Measurements from ENCODE around the gene NBAS. TPM values are rescaled to one million over a fixed set of nuclear protein-coding genes. Genes with fewer than 3 reads are reported as not detected.
A peak's percentile ranks its signal among the peaks of the same experiment; 100 is the strongest.

Gene NBAS
- total and polyA plus RNA-seq, 2 experiments from 2014 or later, result 21.2 to 51.8 TPM

- H3K79me2 ChIP-seq (ENCODE audit: insufficient read depth), result no peaks in the 10 kb centered on the region
- no peaks in the 10 kb centered on the region for H3K27me3 ChIP-seq (replicated peaks; ENCODE audit: insufficient read depth)
- no peaks in the 10 kb centered on the region for H4K20me1 ChIP-seq (ENCODE audit: insufficient read depth)
- no peak overlapping the region for H3K4me2 ChIP-seq (ENCODE audit: unreplicated experiment)
- no peak overlapping the region for H3K27ac ChIP-seq
- peaks cover 8% of the 10 kb centered on the region for H3K4me1 ChIP-seq (ENCODE audit: insufficient read depth)
- peaks cover 6% of the 10 kb centered on the region; the same call in 1 of the 2 replicates for H3F3A ChIP-seq (ENCODE audit: insufficient read depth)
- no peaks in the 10 kb centered on the region for H3K36me3 ChIP-seq (ENCODE audit: low read depth)
- no peak overlapping the region for H3K9ac ChIP-seq
- no peaks in the 10 kb centered on the region for H3K9me2 ChIP-seq (ENCODE audit: insufficient read depth)
- DNase-seq, result peak; percentile 51
- in situ Hi-C loops (cut with MboI), result no loop called here
- 6 to 8% methylated on average over 15 of the region's 15 CpGs for WGBS, 2 experiments (ENCODE audit: low coverage in 1 of 2, low lambda C conversion rate in 2 of 2, missing lambda C conversion rate in 2 of 2)
- H2AFZ ChIP-seq, result peak overlapping the region; percentile 54; the same call in 1 of the 2 replicates
- TF ChIP-seq EZH2phosphoT487 (IDR thresholded peaks at IDR 0.05; ENCODE audit: insufficient read depth, low read depth) (no peak), EZH2 (IDR thresholded peaks at IDR 0.05; ENCODE audit: insufficient read depth, poor library complexity, severe bottlenecking) (no peak)
- H3K4me3 ChIP-seq, result 0 out of 2 replicates have a peak overlapping the region, but pooled peaks have one; percentile 18
- no peaks in the 10 kb centered on the region for H3K9me3 ChIP-seq (ENCODE audit: low read depth)
Measured at GRCh38 chr2:15582710-15583357, 21.7 kb upstream of the NBAS start.

- no peak for DNase-seq
- Histone ChIP-seq H3K27ac (no peak overlapping the region), H3F3A (ENCODE audit: insufficient read depth) (peaks cover 6% of the 10 kb centered on the region; the same call in 1 of the 2 replicates), H3K4me1 (ENCODE audit: insufficient read depth) (peaks cover 8% of the 10 kb centered on the region), H3K27me3 (replicated peaks; ENCODE audit: insufficient read depth) (no peaks in the 10 kb centered on the region), H2AFZ (no peak overlapping the region), H3K36me3 (ENCODE audit: low read depth) (no peaks in the 10 kb centered on the region), H3K9me2 (ENCODE audit: insufficient read depth) (no peaks in the 10 kb centered on the region), H3K79me2 (ENCODE audit: insufficient read depth) (no peaks in the 10 kb centered on the region), H3K9ac (no peak overlapping the region), H3K9me3 (ENCODE audit: low read depth) (no peaks in the 10 kb centered on the region), H3K4me2 (ENCODE audit: unreplicated experiment) (no peak overlapping the region), H4K20me1 (ENCODE audit: insufficient read depth) (no peaks in the 10 kb centered on the region), H3K4me3 (no peak overlapping the region)
- in situ Hi-C loops (cut with MboI), result no loop called here
- no peak for TF ChIP-seq EZH2 (IDR thresholded peaks at IDR 0.05; ENCODE audit: insufficient read depth, poor library complexity, severe bottlenecking)
- no peak for TF ChIP-seq EZH2phosphoT487 (IDR thresholded peaks at IDR 0.05; ENCODE audit: insufficient read depth, low read depth)
- 84 to 86% methylated on average over 2 of the region's 2 CpGs for WGBS, 2 experiments (ENCODE audit: low coverage in 1 of 2, low lambda C conversion rate in 2 of 2, missing lambda C conversion rate in 2 of 2)
Measured at GRCh38 chr2:15580451-15580850, 19.3 kb upstream of the NBAS start.

GRCh38 chr2:15579641-15580040 lies 18.5 kb upstream of the NBAS start:
- H3F3A ChIP-seq (ENCODE audit: insufficient read depth), result peaks cover 6% of the 10 kb centered on the region; the same call in 1 of the 2 replicates
- DNase-seq, result peak; percentile 25
- no peaks in the 10 kb centered on the region for H3K9me2 ChIP-seq (ENCODE audit: insufficient read depth)
- TF ChIP-seq EZH2phosphoT487 (IDR thresholded peaks at IDR 0.05; ENCODE audit: insufficient read depth, low read depth), result no peak
- TF ChIP-seq EZH2 (IDR thresholded peaks at IDR 0.05; ENCODE audit: insufficient read depth, poor library complexity, severe bottlenecking), result no peak
- H2AFZ ChIP-seq, result no peak overlapping the region
- no peaks in the 10 kb centered on the region for H3K9me3 ChIP-seq (ENCODE audit: low read depth)
- no peaks in the 10 kb centered on the region for H3K79me2 ChIP-seq (ENCODE audit: insufficient read depth)
- H3K36me3 ChIP-seq (ENCODE audit: low read depth), result no peaks in the 10 kb centered on the region
- H4K20me1 ChIP-seq (ENCODE audit: insufficient read depth), result no peaks in the 10 kb centered on the region
- in situ Hi-C loops (cut with MboI), result no loop called here
- no peak overlapping the region for H3K4me3 ChIP-seq
- H3K27ac ChIP-seq, result no peak overlapping the region
- H3K9ac ChIP-seq, result no peak overlapping the region
- H3K4me1 ChIP-seq (ENCODE audit: insufficient read depth), result peaks cover 8% of the 10 kb centered on the region
- H3K4me2 ChIP-seq (ENCODE audit: unreplicated experiment), result no peak overlapping the region
- no peaks in the 10 kb centered on the region for H3K27me3 ChIP-seq (replicated peaks; ENCODE audit: insufficient read depth)
- 25 to 30% methylated on average over 1 of the region's 1 CpG for WGBS, 2 experiments (ENCODE audit: low coverage in 1 of 2, low lambda C conversion rate in 2 of 2, missing lambda C conversion rate in 2 of 2)

- no peak for TF ChIP-seq EZH2phosphoT487 (IDR thresholded peaks at IDR 0.05; ENCODE audit: insufficient read depth, low read depth)
- no peak for TF ChIP-seq EZH2 (IDR thresholded peaks at IDR 0.05; ENCODE audit: insufficient read depth, poor library complexity, severe bottlenecking)
- Histone ChIP-seq H3K36me3 (ENCODE audit: low read depth) (no peaks in the 10 kb centered on the region), H3K4me2 (ENCODE audit: unreplicated experiment) (no peak overlapping the region), H3K9me2 (ENCODE audit: insufficient read depth) (no peaks in the 10 kb centered on the region), H3F3A (ENCODE audit: insufficient read depth) (peaks cover 6% of the 10 kb centered on the region; the same call in 1 of the 2 replicates), H3K27ac (no peak overlapping the region), H4K20me1 (ENCODE audit: insufficient read depth) (no peaks in the 10 kb centered on the region), H3K4me3 (no peak overlapping the region), H3K9ac (no peak overlapping the region), H3K9me3 (ENCODE audit: low read depth) (no peaks in the 10 kb centered on the region), H3K4me1 (ENCODE audit: insufficient read depth) (peaks cover 8% of the 10 kb centered on the region), H3K27me3 (replicated peaks; ENCODE audit: insufficient read depth) (no peaks in the 10 kb centered on the region), H2AFZ (no peak overlapping the region), H3K79me2 (ENCODE audit: insufficient read depth) (no peaks in the 10 kb centered on the region)
- peak; percentile 86 for DNase-seq
- in situ Hi-C loops (cut with MboI), result no loop called here
- WGBS, 2 experiments (ENCODE audit: low coverage in 1 of 2, low lambda C conversion rate in 2 of 2, missing lambda C conversion rate in 2 of 2), result 15 to 17% methylated on average over 7 of the region's 7 CpGs
Measured at GRCh38 chr2:15577071-15577735, 16.1 kb upstream of the NBAS start.

Measured in GM23248 (cell line).